H9 (cell line): ENCODE data around the gene CDO1. TPM values are rescaled to one million over a fixed set of nuclear protein-coding genes. Genes with fewer than 3 reads are reported as not detected.

Experiments
- DNase-seq: peaks from one replicate; pipeline ENCODE4 v3.0.0-alpha.2; 2017
- H2AFZ ChIP-seq: one replicate; pipeline ENCODE4 v1.6.1; 2013; ENCODE audit warnings: mild to moderate bottlenecking, low read length, control low read depth, moderate library complexity
- H2AK5ac ChIP-seq: 2 replicates; pipeline ENCODE4 v1.6.1; 2013; ENCODE audit warnings: low read length, control low read depth, mixed read lengths; ENCODE audit not compliant: insufficient read length
- H2BK120ac ChIP-seq: one replicate; pipeline ENCODE4 v1.6.1; 2013; ENCODE audit warnings: low read depth, mild to moderate bottlenecking, low read length, control low read depth, inconsistent platforms; ENCODE audit not compliant: poor library complexity, severe bottlenecking
- H2BK12ac ChIP-seq: 2 replicates; pipeline ENCODE4 v1.6.1; 2013; ENCODE audit warnings: low read length, control low read depth, mixed read lengths, low read depth; ENCODE audit not compliant: insufficient read length
- H2BK15ac ChIP-seq: 2 replicates; pipeline ENCODE4 v1.6.1; 2013; ENCODE audit warnings: low read depth, low read length, control low read depth
- H2BK20ac ChIP-seq: one replicate; pipeline ENCODE4 v1.6.1; 2013; ENCODE audit warnings: low read depth, mild to moderate bottlenecking, low read length, control low read depth, inconsistent platforms; ENCODE audit not compliant: poor library complexity, severe bottlenecking
- H2BK5ac ChIP-seq: 2 replicates; pipeline ENCODE4 v1.6.1; 2013; ENCODE audit warnings: low read length, control low read depth, mixed read lengths; ENCODE audit not compliant: insufficient read length
- H3K14ac ChIP-seq: 2 replicates; pipeline ENCODE4 v1.6.1; 2013; ENCODE audit warnings: low read length, control low read depth; ENCODE audit not compliant: insufficient read depth
- H3K18ac ChIP-seq: 2 replicates; pipeline ENCODE4 v1.6.1; 2013; ENCODE audit warnings: low read depth, mild to moderate bottlenecking, mixed read lengths, low read length, control low read depth; ENCODE audit not compliant: insufficient read length
- H3K23ac ChIP-seq: 2 replicates; pipeline ENCODE4 v1.6.1; 2013; ENCODE audit warnings: low read length, control low read depth, mixed read lengths, low read depth; ENCODE audit not compliant: insufficient read length
- H3K23me2 ChIP-seq: 2 replicates; pipeline ENCODE4 v1.6.1; 2013; ENCODE audit warnings: low read depth, mild to moderate bottlenecking, mixed read lengths, low read length, control low read depth; ENCODE audit not compliant: insufficient read length, poor library complexity, severe bottlenecking
- H3K27ac ChIP-seq: 2 replicates; pipeline ENCODE4 v1.5.1; 2013; ENCODE audit warnings: low read length, control low read depth, mixed read lengths, low read depth; ENCODE audit not compliant: insufficient read length
- H3K27me3 ChIP-seq: 2 replicates; pipeline ENCODE4 v1.6.1; 2013; ENCODE audit warnings: low read length, control low read depth, inconsistent platforms; ENCODE audit not compliant: insufficient read depth
- H3K4ac ChIP-seq: 2 replicates; pipeline ENCODE4 v1.6.1; 2013; ENCODE audit warnings: low read depth, mild to moderate bottlenecking, control low read depth, inconsistent platforms, low read length, moderate library complexity
- H3K4me1 ChIP-seq: 2 replicates; pipeline ENCODE4 v1.6.1; 2013; ENCODE audit warnings: low read length, control low read depth, inconsistent platforms; ENCODE audit not compliant: insufficient read depth
- H3K4me2 ChIP-seq: 2 replicates; pipeline ENCODE4 v1.6.1; 2013; ENCODE audit warnings: low read length, control low read depth, mixed read lengths; ENCODE audit not compliant: insufficient read length, insufficient read depth
- H3K56ac ChIP-seq: 2 replicates; pipeline ENCODE4 v1.6.1; 2013; ENCODE audit warnings: low read depth, mild to moderate bottlenecking, mixed read lengths, low read length, control low read depth; ENCODE audit not compliant: insufficient read length
- H3K79me1 ChIP-seq: 2 replicates; pipeline ENCODE4 v1.6.1; 2013; ENCODE audit warnings: low read depth, mild to moderate bottlenecking, moderate library complexity, low read length, control low read depth, inconsistent platforms; ENCODE audit not compliant: insufficient read depth, poor library complexity, severe bottlenecking
- H3K79me2 ChIP-seq: 2 replicates; pipeline ENCODE4 v1.6.1; 2013; ENCODE audit warnings: low read length, control low read depth, inconsistent platforms; ENCODE audit not compliant: insufficient read depth
- H3K9ac ChIP-seq: 2 replicates; pipeline ENCODE4 v1.6.1; 2013; ENCODE audit warnings: low read length, control low read depth, mixed read lengths; ENCODE audit not compliant: insufficient read length; ENCODE audit errors: extremely low read depth
- H3K9me3 ChIP-seq: one replicate; pipeline ENCODE4 v1.6.1; 2013; ENCODE audit warnings: low read depth, low read length, inconsistent platforms; ENCODE audit not compliant: control insufficient read depth
- H3T11ph ChIP-seq: one replicate; pipeline ENCODE4 v1.6.1; 2013; ENCODE audit warnings: mild to moderate bottlenecking, low read length, control low read depth, inconsistent platforms
- H4K20me1 ChIP-seq: one replicate; pipeline ENCODE4 v1.6.1; 2013; ENCODE audit not compliant: control insufficient read depth, insufficient read length, insufficient read depth
- H4K5ac ChIP-seq: 2 replicates; pipeline ENCODE4 v1.6.1; 2013; ENCODE audit warnings: low read depth, mild to moderate bottlenecking, mixed read lengths, low read length, control low read depth; ENCODE audit not compliant: insufficient read length
- H4K8ac ChIP-seq: replicated peaks from 2 replicates; pipeline ENCODE4 v1.6.1; 2013; ENCODE audit warnings: low read length, control low read depth, mixed read lengths, low read depth; ENCODE audit not compliant: insufficient read length
- H4K91ac ChIP-seq: 2 replicates; pipeline ENCODE4 v1.6.1; 2013; ENCODE audit warnings: low read depth, mild to moderate bottlenecking, moderate library complexity, mixed read lengths, low read length, control low read depth; ENCODE audit not compliant: insufficient read length
- H3K27ac Mint-ChIP-seq, 3 experiments: 2 replicates in 2 of 3; 3 replicates in 1 of 3; pipeline ENCODE4 v1.8.0; 2020 to 2021; ENCODE audit warnings: mixed read lengths in 3 of 3, mild to moderate bottlenecking in 1 of 3, moderate library complexity in 1 of 3
- H3K27me3 Mint-ChIP-seq: 2 replicates; pipeline ENCODE4 v1.8.0; 2021; ENCODE audit warnings: low read depth, mild to moderate bottlenecking, moderate library complexity, mixed read lengths
- H3K36me3 Mint-ChIP-seq, 3 experiments: 2 replicates in 2 of 3; 3 replicates in 1 of 3; pipeline ENCODE4 v1.8.0; 2020 to 2021; ENCODE audit warnings: low read depth in 3 of 3, mixed read lengths in 3 of 3; ENCODE audit not compliant: insufficient read depth in 1 of 3
- H3K4me1 Mint-ChIP-seq, 2 experiments: 2 replicates each; pipeline ENCODE4 v1.8.0; 2020; ENCODE audit warnings: mixed read lengths in 2 of 2
- H3K4me3 Mint-ChIP-seq, 2 experiments: 2 replicates in 1 of 2; 3 replicates in 1 of 2; pipeline ENCODE4 v1.8.0; 2020 to 2021; ENCODE audit warnings: mild to moderate bottlenecking in 2 of 2, mixed read lengths in 2 of 2, moderate library complexity in 1 of 2
- H3K9me3 Mint-ChIP-seq, 2 experiments: 2 replicates in 1 of 2; 3 replicates in 1 of 2; pipeline ENCODE4 v1.8.0; 2020; ENCODE audit warnings: mild to moderate bottlenecking in 2 of 2, mixed read lengths in 2 of 2, moderate library complexity in 1 of 2
- CTCF ChIP-seq: fragments of 200-600 bp; sonication (generic); conservative IDR thresholded peaks from 3 replicates; pipeline ENCODE4 v1.8.0; 2021; ENCODE audit warnings: antibody characterized with exemption, mild to moderate bottlenecking
- WGBS: extraction: QIAGEN DNeasy Blood & Tissue Kit; methylation state at CpG from one replicate; pipeline ENCODE4 v1.1.7; 2013; ENCODE audit warnings: missing lambda C conversion rate, low lambda C conversion rate, mixed read lengths; ENCODE audit not compliant: insufficient read length; ENCODE audit errors: extremely low coverage; 5-methylcytosine and 5-hydroxymethylcytosine counted together
- total RNA-seq: library from RNA; stranded (reverse); gene quantifications from 2 replicates; pipeline ENCODE4 v1.2.1, GENCODE V29; 2021

The CDO1 gene
- total RNA-seq, 1 experiment from 2014 or later, result 11.2 TPM

- Histone ChIP-seq H3K9ac (no peak overlapping the region), H4K8ac (no peak overlapping the region), H3K79me1 (no peaks in the 10 kb centered on the region), H2AK5ac (no peak overlapping the region), H4K20me1 (no peaks in the 10 kb centered on the region), H3K27me3 (no peaks in the 10 kb centered on the region), H2BK5ac (no peak overlapping the region), H2AFZ (no peak overlapping the region), H3K9me3 (no peaks in the 10 kb centered on the region), H3K4me2 (no peak overlapping the region), H3K23me2 (no peaks in the 10 kb centered on the region), H2BK15ac (no peak overlapping the region), H2BK12ac (no peak overlapping the region), H4K91ac (no peak overlapping the region), H3K23ac (no peak overlapping the region), H4K5ac (no peak overlapping the region), H3K14ac (no peak overlapping the region), H3K79me2 (no peaks in the 10 kb centered on the region), H3K18ac (no peak overlapping the region), H3K4me1 (no peaks in the 10 kb centered on the region), H3K56ac (no peak overlapping the region), H2BK20ac (no peak overlapping the region), H3K27ac (no peak overlapping the region), H2BK120ac (no peak overlapping the region), H3K4ac (no peak overlapping the region), H3T11ph (no peak overlapping the region)
- no peak for TF ChIP-seq CTCF
- H3K36me3 Mint-ChIP-seq, result no peaks in the 10 kb centered on the region
- H3K27ac Mint-ChIP-seq, result no peak overlapping the region
- DNase-seq, result no peak
- H3K4me1 Mint-ChIP-seq, result no peaks in the 10 kb centered on the region
- peaks cover 2% of the 10 kb centered on the region; the same call in 1 of the 2 replicates for H3K27me3 Mint-ChIP-seq
- H3K9me3 Mint-ChIP-seq, result no peaks in the 10 kb centered on the region
- no CpG with 5 or more reads among the region's 3 CpGs for WGBS
- no peak overlapping the region for H3K4me3 Mint-ChIP-seq
Measured at GRCh38 chr5:115796656-115797055, 19.8 kb downstream of the CDO1 start.
